OCI-LY7 (cell line): ENCODE results near the gene SFI1.
"Not testable (repeated sequence)": the region's sequence is repeated elsewhere in the genome, so short reads cannot be mapped to it uniquely, and the experiment has no call there.

ENCODE experiments used
- CTCF ChIP-seq: fragments of 200-600 bp; sonication (generic); conservative IDR thresholded peaks from 2 replicates; pipeline ENCODE4 v1.5.1; 2014; ENCODE audit warnings: mild to moderate bottlenecking, antibody characterized with exemption, low read length, moderate library complexity, mixed read lengths
- EZH2phosphoT487 ChIP-seq: fragments of 200-600 bp; sonication (generic); IDR thresholded peaks from 2 replicates; pipeline ENCODE4 v1.6.1; 2018; ENCODE audit warnings: low read depth, borderline replicate concordance, mild to moderate bottlenecking, mixed run types, antibody characterized with exemption, low read length, moderate library complexity, mixed read lengths

GRCh38 chr22:31524132-31524531 lies 27.8 kb downstream of the SFI1 start:
- TF ChIP-seq CTCF, EZH2phosphoT487: not testable (repeated sequence)
